ENCODE measurements around the gene OPN4.
"Not testable (repeated sequence)": the region's sequence is repeated elsewhere in the genome, so short reads cannot be mapped to it uniquely, and the experiment has no call there.

GRCh38 chr10:86617278-86617677, 37.1 kb upstream of the OPN4 start:
- not testable (repeated sequence) for TF ChIP-seq POLR2AphosphoS5, POLR2A (IDR thresholded peaks at IDR 0.05)
